Naive thymus-derived CD8-positive, alpha-beta T cell (primary cell): ENCODE data around the gene HMCN2. TPM values are rescaled to one million over a fixed set of nuclear protein-coding genes. Genes with fewer than 3 reads are reported as not detected.
A peak's percentile ranks its signal among the peaks of the same experiment; 100 is the strongest.

ENCODE experiments used
- ATAC-seq, 2 donors: fragments of 150-1000 bp; cut with Tn5 transposase in 1 of 2; sonication (Bioruptor Pico), chemical (Tn5 transposase) in 1 of 2; 1 replicate in 1 of 2; 2 replicates in 1 of 2; pipeline ENCODE4 v1.10.0; 2021; ENCODE audit warnings: mild to moderate bottlenecking in 2 of 2, moderate library complexity in 2 of 2
- POLR2A ChIA-PET: fragments of 350-600 bp; sonication (Branson Sonifier 250); formaldehyde crosslinking; loops from one replicate; lab custom pipeline; 2021; ENCODE audit warnings: antibody characterized with exemption; lab: Charles Lee
- DNase-seq, 10 donors: peaks; one replicate each; pipeline versions ENCODE4 v3.0.0 to v3.0.0-alpha.2; 2020 to 2022
- H3K27ac Mint-ChIP-seq, 10 donors: one replicate each; pipeline ENCODE4 v1.8.0; 2020 to 2022; ENCODE audit warnings: mild to moderate bottlenecking in 10 of 10, mixed read lengths in 10 of 10, moderate library complexity in 4 of 10, inconsistent platforms in 1 of 10
- H3K27me3 Mint-ChIP-seq, 5 donors: one replicate each; pipeline ENCODE4 v1.8.0; 2021 to 2022; ENCODE audit warnings: mixed read lengths in 5 of 5
- H3K36me3 Mint-ChIP-seq, 3 donors: one replicate each; pipeline ENCODE4 v1.8.0; 2020 to 2022; ENCODE audit warnings: mixed read lengths in 3 of 3, mild to moderate bottlenecking in 2 of 3, inconsistent platforms in 1 of 3
- H3K4me1 Mint-ChIP-seq, 4 donors: one replicate each; pipeline ENCODE4 v1.8.0; 2021 to 2022; ENCODE audit warnings: mixed read lengths in 4 of 4
- H3K4me3 Mint-ChIP-seq, 10 donors: one replicate each; pipeline ENCODE4 v1.8.0; 2020 to 2022; ENCODE audit warnings: mild to moderate bottlenecking in 10 of 10, mixed read lengths in 10 of 10, moderate library complexity in 6 of 10, inconsistent platforms in 1 of 10
- H3K9me3 Mint-ChIP-seq, 9 donors: one replicate each; pipeline ENCODE4 v1.8.0; 2020 to 2022; ENCODE audit warnings: mixed read lengths in 9 of 9, mild to moderate bottlenecking in 3 of 9, inconsistent platforms in 1 of 9, moderate library complexity in 1 of 9
- polyA plus RNA-seq, 3 donors: library from polyadenylated mRNA; unstranded; fragments of 300-500 nt; fragmentation: Illumina TruSeq; gene quantifications; one replicate each; pipeline ENCODE4 v1.2.3, GENCODE V29; 2021
- total RNA-seq, 8 experiments: library from RNA in 2 of 8; stranded (reverse) in 2 of 8; gene quantifications; one replicate each; pipeline ENCODE4 v1.2.3 and lab custom pipeline; 2021 to 2026

The HMCN2 gene
- total and polyA plus RNA-seq, 5 experiments from 2014 or later, result not detected

DNA sequence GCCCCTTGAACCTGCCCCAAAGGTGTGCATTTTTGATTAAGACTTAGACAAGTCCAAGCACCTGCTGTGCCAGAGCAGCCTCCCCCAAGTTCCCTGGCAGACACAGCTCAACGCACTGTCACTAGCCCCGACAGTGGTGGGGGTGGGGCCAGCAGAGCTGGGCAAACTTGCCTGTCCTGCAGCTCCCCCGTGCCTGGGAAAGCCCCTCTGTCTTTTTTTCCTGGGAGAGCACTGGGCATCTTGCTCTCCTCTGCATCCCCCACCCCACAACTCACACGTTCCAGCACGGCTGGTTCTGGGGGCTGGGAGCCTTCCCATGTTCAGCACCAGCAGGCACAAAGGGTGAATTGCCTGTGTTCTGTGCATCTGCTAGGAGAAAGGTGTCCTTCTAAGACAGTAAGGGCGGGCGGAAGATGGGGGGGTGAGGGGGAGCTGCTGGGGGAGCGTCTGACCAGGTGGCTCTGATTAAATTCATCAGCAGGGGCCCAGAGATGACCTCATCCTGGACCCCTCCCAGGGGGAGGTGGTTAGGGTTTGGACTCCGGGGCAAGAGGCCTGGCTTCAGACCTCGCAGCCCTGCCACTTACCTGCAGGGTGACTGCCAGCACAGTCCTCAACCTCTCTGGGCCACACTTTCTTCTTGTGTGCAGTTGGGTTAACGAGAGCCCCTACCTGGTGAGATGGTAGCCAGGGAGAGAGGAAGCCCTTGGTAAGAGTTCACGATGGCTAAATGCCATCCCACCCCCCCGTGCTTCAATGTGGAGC is 23.5 kb downstream of the HMCN2 start:
- Mint-ChIP-seq H3K9me3 (no peaks in the 10 kb centered on the region), H3K4me3 (no peak overlapping the region), H3K36me3 (no peaks in the 10 kb centered on the region), H3K27me3 (peaks cover 5 to 65% (median 39%) of the 10 kb centered on the region in 5 donors), H3K27ac (no peak overlapping the region), H3K4me1 (no peaks in the 10 kb centered on the region)
- ATAC-seq, result no peak
- POLR2A ChIA-PET, result no interaction called here
- peak in 1 of 10 donors; percentile 34 for DNase-seq

DNA sequence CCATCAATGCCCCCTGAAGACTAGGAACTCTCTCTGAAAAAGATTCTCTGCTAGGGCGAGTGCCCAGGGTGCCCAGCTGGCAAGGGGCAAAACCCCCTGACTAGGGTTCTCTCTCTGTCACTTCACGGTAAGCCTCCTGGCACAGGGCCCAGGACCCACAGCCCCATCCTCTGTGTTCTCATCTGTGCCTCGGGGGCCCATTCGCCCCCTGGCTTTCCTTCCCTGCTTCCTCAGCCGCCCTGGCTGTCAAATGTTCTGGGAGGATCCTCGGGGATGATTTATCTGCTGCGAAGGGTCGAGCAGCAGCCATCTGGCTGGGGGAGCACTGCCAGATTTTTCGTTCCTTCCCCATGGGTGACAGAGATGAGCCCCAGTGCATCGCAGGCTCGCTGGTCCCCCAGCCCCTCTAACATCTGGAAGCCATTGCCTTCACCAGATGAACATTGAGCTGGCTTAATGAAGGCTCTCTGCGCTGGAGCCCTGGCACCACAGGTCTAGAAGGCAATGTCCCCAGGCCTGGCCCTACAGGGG is 24.2 kb downstream of the HMCN2 start:
- DNase-seq, result peak in 1 of 10 donors; percentile 36
- H3K27me3 Mint-ChIP-seq, result peaks cover 8 to 65% (median 39%) of the 10 kb centered on the region in 5 donors
- no peak overlapping the region for H3K4me3 Mint-ChIP-seq
- no peak for ATAC-seq
- no peaks in the 10 kb centered on the region for H3K9me3 Mint-ChIP-seq
- no peak overlapping the region for H3K27ac Mint-ChIP-seq
- H3K36me3 Mint-ChIP-seq, result no peaks in the 10 kb centered on the region
- POLR2A ChIA-PET, result no interaction called here
- peaks cover 0 to 1% (median 0%) of the 10 kb centered on the region in 4 donors for H3K4me1 Mint-ChIP-seq

DNA sequence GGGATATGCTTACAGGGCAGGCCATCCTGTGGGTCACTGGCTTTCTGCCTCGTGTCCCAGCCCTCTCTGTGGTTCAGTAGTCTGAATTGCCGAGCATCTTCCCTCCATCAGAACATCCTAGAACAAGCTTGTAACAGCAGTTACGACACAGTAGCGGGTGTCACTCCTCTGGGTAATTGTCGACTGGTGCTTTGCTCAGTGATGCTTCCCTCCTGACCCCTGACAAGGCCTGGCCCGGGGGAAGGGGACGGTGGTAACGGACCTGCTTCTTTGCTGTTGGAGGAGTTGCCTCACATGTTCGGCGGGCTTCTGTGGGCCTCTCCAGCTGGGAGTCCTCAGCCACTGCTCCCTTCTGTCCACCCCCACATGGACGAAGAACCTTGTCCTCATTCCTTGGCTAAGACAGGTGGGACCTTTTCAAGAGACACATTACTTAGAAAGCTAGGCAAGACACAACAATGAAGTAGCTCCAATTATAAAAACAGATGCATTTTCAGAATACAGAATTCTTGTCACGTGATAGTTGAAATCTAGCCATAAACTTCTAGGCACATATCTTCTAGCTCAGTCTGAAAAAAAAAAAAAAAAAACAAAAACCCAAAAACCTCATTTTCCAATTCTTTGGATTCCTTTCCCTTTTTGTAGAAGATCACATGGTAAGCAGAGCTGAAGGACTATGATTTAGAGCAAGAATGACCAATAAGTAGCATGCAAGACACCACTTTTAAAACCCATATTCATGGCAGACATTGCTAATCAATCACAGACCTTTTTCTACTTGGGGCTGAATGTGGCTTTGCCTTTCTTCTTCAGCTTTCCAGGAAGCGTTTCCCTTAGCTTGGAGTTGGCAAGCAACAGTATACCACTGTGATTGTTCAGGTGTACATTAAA is 25.0 kb downstream of the HMCN2 start:
- POLR2A ChIA-PET, result no interaction called here
- peaks cover 8 to 65% (median 44%) of the 10 kb centered on the region in 5 donors for H3K27me3 Mint-ChIP-seq
- H3K4me3 Mint-ChIP-seq, result no peak overlapping the region
- peaks cover 0 to 1% (median 0%) of the 10 kb centered on the region in 4 donors for H3K4me1 Mint-ChIP-seq
- H3K36me3 Mint-ChIP-seq, result no peaks in the 10 kb centered on the region
- no peak overlapping the region for H3K27ac Mint-ChIP-seq
- no peaks in the 10 kb centered on the region for H3K9me3 Mint-ChIP-seq
- ATAC-seq, result no peak
- peak in 1 of 10 donors; percentile 35 for DNase-seq

- H3K9me3 Mint-ChIP-seq, result no peaks in the 10 kb centered on the region
- POLR2A ChIA-PET, result no interaction called here
- H3K27ac Mint-ChIP-seq, result peak overlapping the region in 1 of 10 donors; percentile 3
- DNase-seq (no peak), ATAC-seq (no peak)
- no peaks in the 10 kb centered on the region for H3K36me3 Mint-ChIP-seq
- H3K27me3 Mint-ChIP-seq, result peaks cover 11 to 58% (median 39%) of the 10 kb centered on the region in 5 donors
- peaks cover 0 to 3% (median 0%) of the 10 kb centered on the region in 4 donors for H3K4me1 Mint-ChIP-seq
- no peak overlapping the region for H3K4me3 Mint-ChIP-seq
These were observed 25.9 kb downstream of the HMCN2 start for GRCh38 chr9:130291474-130291873.

DNA sequence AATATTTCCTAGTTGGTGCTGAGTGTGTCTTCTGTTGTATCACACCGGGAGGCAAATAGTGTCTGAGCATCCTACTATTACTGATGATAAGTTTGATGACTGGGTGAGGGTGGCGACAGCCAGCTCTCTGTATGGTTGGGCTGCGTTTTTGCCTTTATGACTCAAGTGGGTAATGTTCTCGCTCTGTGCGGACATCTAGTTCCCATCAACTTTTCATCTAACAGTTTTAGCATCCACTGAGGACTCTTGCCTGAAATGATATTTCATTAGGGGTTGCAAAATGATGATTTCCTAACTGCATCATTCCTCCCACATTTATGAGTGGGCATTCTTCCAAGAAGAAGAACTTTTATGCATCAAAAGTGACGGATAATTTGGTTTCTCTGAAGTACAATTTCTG is 26.5 kb downstream of the HMCN2 start:
- Mint-ChIP-seq H3K27ac (peak overlapping the region in 1 of 10 donors; percentile 3), H3K4me3 (no peak overlapping the region), H3K27me3 (peaks cover 11 to 59% (median 36%) of the 10 kb centered on the region in 5 donors), H3K36me3 (no peaks in the 10 kb centered on the region), H3K9me3 (no peaks in the 10 kb centered on the region), H3K4me1 (peaks cover 0 to 3% (median 0%) of the 10 kb centered on the region in 4 donors)
- ATAC-seq (no peak), DNase-seq (peak in 1 of 10 donors; percentile 15)
- POLR2A ChIA-PET, result no interaction called here

GRCh38 chr9:130294664-130295063 is 29.1 kb downstream of the HMCN2 start:
- peaks cover 0 to 3% (median 0%) of the 10 kb centered on the region in 4 donors for H3K4me1 Mint-ChIP-seq
- no peak for ATAC-seq
- no peaks in the 10 kb centered on the region for H3K36me3 Mint-ChIP-seq
- no peak overlapping the region for H3K27ac Mint-ChIP-seq
- DNase-seq, result no peak
- no peak overlapping the region for H3K4me3 Mint-ChIP-seq
- POLR2A ChIA-PET, result no interaction called here
- peaks cover 13 to 57% (median 36%) of the 10 kb centered on the region in 5 donors for H3K27me3 Mint-ChIP-seq
- H3K9me3 Mint-ChIP-seq, result peaks cover 0 to 4% (median 0%) of the 10 kb centered on the region in 9 donors

DNA sequence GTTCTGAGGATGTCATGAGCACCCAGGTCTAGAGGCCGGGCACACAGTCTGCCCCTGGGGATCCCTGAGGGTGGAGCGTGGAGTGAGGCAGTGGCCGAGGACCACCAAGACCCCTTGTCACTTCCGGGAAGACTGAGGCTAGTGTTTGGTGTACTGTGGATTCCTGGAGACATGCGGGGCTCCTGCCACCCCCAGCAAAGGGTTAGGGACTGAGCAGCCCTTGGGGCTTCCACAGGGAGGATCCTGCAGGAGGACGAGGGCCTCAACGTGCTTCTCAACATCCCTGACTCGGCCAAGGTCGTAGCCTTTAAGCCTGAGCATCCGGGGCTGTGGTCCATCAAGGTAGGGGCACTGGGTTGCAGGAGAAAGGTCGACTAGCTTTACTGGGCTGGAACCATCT is 29.9 kb downstream of the HMCN2 start:
- Mint-ChIP-seq H3K4me3 (no peak overlapping the region), H3K27me3 (peaks cover 13 to 57% (median 36%) of the 10 kb centered on the region in 5 donors), H3K36me3 (no peaks in the 10 kb centered on the region), H3K4me1 (peaks cover 0 to 3% (median 0%) of the 10 kb centered on the region in 4 donors), H3K9me3 (peaks cover 0 to 11% (median 0%) of the 10 kb centered on the region in 9 donors), H3K27ac (peak overlapping the region in 1 of 10 donors; percentile 54)
- no peak for ATAC-seq
- POLR2A ChIA-PET, result no interaction called here
- DNase-seq, result no peak

DNA sequence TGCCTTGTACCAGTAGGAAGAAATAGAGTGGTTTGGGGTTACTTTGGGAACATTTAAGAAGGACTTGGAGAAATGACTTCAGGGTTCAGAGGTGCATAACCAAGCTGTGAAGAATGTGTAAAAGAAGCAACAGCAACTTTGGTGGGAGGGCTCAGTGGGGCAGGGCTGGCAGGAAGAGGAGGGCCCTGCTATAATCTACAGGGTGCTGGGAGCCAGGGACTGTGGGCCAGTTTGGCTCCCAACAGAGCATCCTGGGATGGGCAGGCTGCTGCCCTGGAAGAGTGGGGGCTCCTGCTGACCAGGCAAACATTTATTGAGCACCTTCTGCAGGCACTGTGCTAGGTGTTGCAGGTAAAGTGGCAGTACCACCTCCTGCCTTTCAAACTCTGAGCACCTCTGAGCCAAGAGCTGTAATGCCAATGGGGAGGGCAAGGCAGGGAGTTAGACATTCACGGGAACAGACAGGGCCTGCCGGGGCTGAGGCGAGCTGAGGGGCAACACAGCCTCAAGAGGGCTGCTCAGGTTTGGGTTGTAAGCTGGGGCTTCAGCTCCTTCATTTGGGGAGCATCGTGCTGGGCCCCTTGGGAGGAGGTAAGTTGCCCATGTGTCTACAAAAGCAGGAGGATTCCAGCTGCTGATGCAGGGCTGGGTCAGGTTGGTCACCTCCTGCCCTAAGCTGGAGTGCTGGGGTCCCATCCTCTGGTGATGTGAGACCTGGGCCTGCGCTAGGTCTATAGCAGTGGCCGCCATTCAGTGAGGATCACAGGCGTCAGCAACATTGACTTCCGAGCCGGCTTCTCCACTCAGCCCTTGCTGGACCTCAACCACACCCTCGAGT is 30.6 kb downstream of the HMCN2 start:
- H3K9me3 Mint-ChIP-seq, result peaks cover 0 to 14% (median 0%) of the 10 kb centered on the region in 9 donors
- DNase-seq (peak in 1 of 10 donors; percentile 54), ATAC-seq (no peak)
- H3K27me3 Mint-ChIP-seq, result peaks cover 13 to 60% (median 36%) of the 10 kb centered on the region in 5 donors
- H3K27ac Mint-ChIP-seq, result no peak overlapping the region
- peaks cover 0 to 3% (median 0%) of the 10 kb centered on the region in 4 donors for H3K4me1 Mint-ChIP-seq
- POLR2A ChIA-PET, result no interaction called here
- H3K4me3 Mint-ChIP-seq, result no peak overlapping the region
- no peaks in the 10 kb centered on the region for H3K36me3 Mint-ChIP-seq

DNA sequence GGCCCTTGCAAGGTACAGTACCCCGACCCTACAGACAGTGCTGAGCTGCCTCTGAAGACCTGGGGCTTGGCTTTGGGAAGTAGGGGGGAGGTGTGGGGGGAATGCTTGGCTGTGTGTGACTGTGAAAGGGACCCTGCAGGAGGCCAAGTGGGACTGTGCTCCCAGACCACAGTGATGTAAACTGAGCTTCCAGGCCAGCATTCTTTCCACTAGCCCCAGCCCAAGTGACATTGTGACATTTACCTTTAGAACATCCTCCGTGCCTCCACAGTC is 31.2 kb downstream of the HMCN2 start:
- ATAC-seq (no peak), DNase-seq (no peak)
- H3K4me1 Mint-ChIP-seq, result peaks cover 0 to 3% (median 0%) of the 10 kb centered on the region in 4 donors
- peaks cover 13 to 60% (median 36%) of the 10 kb centered on the region in 5 donors for H3K27me3 Mint-ChIP-seq
- no peak overlapping the region for H3K4me3 Mint-ChIP-seq
- H3K9me3 Mint-ChIP-seq, result peaks cover 0 to 14% (median 0%) of the 10 kb centered on the region in 9 donors
- POLR2A ChIA-PET, result no interaction called here
- H3K36me3 Mint-ChIP-seq, result no peaks in the 10 kb centered on the region
- H3K27ac Mint-ChIP-seq, result no peak overlapping the region

GRCh38 chr9:130297371-130297770 is 31.8 kb downstream of the HMCN2 start:
- H3K4me1 Mint-ChIP-seq, result peaks cover 0 to 3% (median 0%) of the 10 kb centered on the region in 4 donors
- ATAC-seq, result no peak
- H3K27ac Mint-ChIP-seq, result no peak overlapping the region
- DNase-seq, result no peak
- no peak overlapping the region for H3K4me3 Mint-ChIP-seq
- H3K27me3 Mint-ChIP-seq, result peaks cover 13 to 60% (median 36%) of the 10 kb centered on the region in 5 donors
- H3K36me3 Mint-ChIP-seq, result no peaks in the 10 kb centered on the region
- POLR2A ChIA-PET, result no interaction called here
- peaks cover 0 to 14% (median 0%) of the 10 kb centered on the region in 9 donors for H3K9me3 Mint-ChIP-seq

DNA sequence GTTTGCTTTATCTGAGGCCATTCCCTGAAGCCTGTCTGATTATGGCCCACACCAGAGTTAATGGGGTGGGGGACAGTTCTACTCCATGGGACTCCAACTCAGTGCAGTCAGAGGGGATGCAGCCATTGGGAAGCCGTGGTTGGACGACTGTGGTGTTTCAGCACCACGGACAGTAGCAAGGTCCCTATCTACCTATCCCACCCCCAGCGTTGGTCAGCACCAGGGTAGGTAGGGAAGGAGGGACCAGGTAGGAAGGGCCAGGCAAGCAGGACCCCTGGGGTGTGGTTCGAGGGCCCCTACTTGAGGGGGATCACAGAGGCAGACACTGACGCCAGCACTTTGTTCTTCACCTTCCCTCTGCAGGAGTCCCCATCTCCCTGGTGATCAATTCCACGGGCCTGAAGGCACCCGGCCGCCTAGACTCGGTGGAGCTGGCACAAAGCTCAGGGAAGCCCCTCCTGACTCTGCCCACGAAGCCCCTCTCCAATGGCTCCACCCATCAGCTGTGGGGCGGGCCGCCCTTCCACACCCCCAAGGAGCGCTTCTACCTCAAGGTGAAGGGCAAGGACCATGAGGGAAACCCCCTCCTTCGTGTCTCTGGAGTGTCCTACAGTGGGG is 33.2 kb downstream of the HMCN2 start:
- POLR2A ChIA-PET, result no interaction called here
- peaks cover 0 to 3% (median 0%) of the 10 kb centered on the region in 4 donors for H3K4me1 Mint-ChIP-seq
- H3K4me3 Mint-ChIP-seq, result no peak overlapping the region
- H3K27me3 Mint-ChIP-seq, result peaks cover 7 to 66% (median 31%) of the 10 kb centered on the region in 5 donors
- H3K36me3 Mint-ChIP-seq, result no peaks in the 10 kb centered on the region
- H3K27ac Mint-ChIP-seq, result no peak overlapping the region
- DNase-seq (peak in 1 of 10 donors; percentile 48), ATAC-seq (no peak)
- H3K9me3 Mint-ChIP-seq, result peaks cover 0 to 14% (median 0%) of the 10 kb centered on the region in 9 donors
